CD4-positive, alpha-beta T cell treated with Interleukin-2 at 100 ng/mL for 4 hours (primary cell): ENCODE data around the gene NUDT2.
"Not testable (repeated sequence)": the region's sequence is repeated elsewhere in the genome, so short reads cannot be mapped to it uniquely, and the experiment has no call there.

Experiments
- DNase-seq: peaks from one replicate; pipeline ENCODE4 v3.0.0-alpha.2; 2020; ENCODE audit warnings: low spot score

The NUDT2 gene

DNA sequence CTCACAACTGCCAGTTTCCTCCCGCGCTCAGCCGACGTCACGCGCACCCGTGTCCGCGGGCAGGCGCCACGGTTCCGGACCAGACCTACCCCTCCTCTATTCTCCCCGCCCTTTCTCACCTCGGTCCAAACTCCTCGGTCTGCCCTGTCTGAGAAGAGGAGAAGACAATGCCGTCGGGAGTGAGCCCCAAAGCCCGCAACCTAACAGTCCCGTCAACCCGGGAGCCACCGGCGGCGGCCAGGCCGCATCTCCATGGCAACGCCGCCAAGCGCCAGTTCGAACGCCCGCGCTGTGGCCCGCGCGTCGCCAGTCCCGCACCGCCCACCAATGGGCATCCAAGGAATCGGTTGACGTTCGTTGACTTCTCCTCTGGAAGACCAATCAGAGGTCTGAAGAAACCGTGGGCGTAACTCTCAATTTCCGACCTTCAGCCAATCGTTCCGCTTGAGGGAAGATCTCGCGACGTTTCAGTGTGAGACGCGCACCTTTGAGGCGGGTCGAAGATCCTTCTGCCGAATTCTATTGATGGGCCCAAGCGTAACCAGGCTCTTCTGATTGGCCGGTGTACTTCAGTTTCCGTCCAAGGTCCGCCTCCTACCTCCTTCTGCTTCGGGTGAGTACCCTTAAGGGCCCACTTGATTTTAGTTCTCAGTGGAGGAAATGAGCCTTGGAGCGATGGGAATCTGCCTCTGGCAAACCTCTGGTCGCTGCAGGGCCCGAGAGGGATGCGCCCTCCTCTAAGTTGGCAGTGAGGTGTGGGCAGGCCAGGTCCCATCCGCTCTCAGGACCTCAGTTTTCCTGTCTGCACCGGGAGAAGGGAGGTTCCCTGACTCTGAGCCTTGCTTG lies at the start of gene NUDT2, which contains the start of gene KIF24:
TSS of gene NUDT2 (plus strand) at position 583 of the 846 bp plus-strand sequence. CDS start 9,471 bp downstream, outside the sequence.
TSS of gene KIF24 (minus strand) at position 282 of the 846 bp plus-strand sequence. CDS start 17,922 bp downstream, outside the sequence.
- DNase-seq: peak; percentile 99

DNA sequence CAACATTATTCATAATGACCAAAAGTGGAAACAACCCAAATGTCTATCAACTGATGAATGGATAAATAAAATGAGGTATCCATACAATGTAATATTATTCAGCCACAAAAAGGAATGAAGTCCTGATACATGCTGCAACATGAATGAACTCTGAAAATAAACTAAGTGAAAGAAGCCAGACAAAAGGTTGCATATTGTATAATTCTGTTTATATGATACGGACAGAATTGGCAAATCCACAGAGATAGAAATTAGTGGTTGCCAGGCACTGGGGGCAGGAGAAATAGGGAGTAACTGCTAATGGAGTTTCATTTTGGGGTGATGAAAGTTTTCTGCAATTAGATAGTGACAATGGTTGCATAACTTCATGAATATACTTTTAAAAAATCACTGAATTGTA lies 47.3 kb upstream of the NUDT2 start:
- DNase-seq: no peak

DNA sequence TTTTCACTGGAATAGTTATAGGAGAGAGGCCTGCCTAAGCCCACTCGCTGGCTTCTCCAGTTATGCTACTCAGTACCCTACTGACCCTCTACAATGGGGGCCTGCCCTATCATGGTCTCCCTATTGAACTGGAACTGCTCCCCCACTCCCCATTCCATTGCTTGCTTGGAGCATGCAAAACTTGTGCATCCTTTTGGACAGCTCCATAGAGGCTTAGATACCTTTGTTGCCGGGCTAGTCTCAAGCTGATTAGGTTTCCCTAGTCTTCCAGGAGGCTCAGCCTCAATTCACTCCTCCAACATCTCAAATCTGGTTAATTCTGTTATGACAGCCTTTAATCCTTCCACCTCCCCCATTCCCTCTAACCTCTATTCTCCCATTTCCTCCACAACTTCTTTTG lies 40.2 kb upstream of the NUDT2 start:
- no peak for DNase-seq

DNA sequence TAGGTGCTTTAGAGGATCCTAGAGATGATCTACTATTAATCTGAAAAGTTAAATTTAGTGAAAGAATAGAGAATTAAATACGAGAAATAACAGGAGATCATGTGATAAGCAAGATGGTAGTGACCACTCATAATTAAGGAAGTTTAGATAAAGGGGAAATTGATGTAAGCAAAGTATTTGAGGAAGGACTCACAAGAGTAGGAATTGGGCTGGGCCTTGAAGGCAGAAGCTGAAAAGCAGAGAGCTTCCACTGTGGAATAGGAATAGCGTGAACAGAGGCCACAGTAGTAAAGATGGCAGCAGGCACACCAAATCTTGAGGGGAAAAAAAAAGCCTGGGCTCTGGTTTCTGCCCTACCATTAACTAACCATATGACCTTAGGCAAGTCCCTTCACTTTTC lies 38.3 kb upstream of the NUDT2 start:
- no peak for DNase-seq

DNA sequence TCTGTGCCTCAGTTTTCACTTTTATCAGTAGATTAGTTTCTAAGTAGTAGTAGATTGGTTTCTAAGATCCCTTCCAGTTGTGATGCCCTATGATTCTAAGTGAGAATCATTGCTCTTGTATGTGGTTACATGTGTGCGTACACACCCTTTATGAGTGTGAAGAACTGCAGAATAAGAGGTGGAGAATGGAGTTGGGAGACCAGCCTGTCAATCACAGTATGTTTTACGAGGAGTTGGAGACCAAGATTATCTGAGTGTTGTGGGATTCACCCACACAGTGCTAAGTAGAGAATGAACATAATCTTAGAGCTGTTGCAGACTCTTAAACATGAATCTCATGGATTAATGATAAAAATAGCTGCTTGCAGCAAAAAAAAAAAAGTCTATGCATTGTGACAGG lies 37.9 kb upstream of the NUDT2 start:
- DNase-seq: no peak

DNA sequence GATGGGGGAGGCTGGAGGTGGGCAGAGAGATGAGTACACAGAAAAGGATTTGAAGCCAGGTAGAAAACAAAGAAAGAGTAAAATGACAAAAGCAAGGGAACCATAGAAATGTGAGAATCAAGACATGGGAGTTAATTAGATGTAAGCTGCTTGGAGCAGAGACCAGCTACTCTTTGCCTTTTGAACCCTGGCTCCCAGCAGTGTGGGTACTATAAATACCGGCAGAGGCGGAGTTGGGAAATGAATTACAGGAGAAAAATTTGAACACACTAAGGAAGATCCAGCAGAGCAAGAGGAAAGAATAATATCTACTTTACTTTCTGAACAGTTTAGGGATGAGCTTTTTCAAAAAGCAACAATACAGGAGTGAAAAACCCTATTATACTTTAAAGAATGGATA lies 36.8 kb upstream of the NUDT2 start:
- no peak for DNase-seq

DNA sequence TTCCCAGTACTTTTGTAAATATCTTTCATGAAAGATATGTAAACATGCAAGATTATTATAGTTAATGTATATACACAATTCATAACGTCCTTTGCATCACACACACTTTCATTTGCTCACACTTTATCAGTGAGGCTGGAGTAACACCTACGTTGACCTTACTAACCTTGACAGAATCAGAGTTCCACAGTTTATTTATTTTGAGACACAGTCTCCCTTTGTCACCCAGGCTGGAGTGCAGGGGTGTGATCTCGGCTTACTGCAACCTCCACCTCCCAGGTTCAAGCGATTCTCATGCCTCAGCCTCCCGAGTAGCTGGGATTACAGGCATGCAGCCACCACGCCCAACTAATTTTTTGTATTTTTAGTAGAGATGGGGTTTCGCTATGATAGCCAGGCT lies 28.3 kb upstream of the NUDT2 start:
- not testable (repeated sequence) for DNase-seq

DNA sequence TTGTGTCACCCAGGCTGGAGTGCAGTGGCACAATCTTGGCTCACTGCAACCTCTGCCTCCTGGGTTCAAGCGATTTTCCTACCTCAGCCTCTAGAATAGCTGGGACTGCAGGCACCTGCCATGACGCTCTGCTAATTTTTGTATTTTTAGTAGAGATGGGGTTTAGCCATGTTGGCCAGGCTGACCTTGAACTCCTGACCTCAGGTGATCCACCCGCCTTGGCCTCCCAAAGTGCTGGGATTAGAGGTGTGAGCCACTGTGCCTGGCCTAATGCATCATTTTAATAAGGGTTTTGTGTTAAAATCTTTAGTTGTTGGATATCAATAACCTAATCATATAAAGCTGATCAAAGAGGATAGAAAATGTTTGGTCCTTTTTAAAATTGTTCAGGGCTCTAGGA lies 21.1 kb upstream of the NUDT2 start:
- not testable (repeated sequence) for DNase-seq

DNA sequence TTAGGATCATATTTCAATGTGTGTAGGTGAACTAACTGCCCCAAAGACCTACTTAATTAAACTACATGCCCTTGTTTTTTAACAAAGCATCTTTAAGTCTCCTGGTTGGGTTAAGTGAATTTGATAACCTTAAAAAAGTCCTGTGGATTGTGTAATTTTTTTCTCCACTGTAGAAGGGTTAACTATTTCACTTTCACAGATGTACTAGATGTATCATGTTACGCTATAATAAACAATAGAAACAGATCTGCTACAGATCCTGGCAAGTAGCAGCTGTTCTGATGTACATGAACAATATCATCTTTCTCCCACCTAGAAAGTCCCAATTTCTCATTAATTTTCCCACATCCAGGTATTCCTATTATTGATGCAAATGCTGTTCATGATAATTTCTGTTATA lies 19.2 kb upstream of the NUDT2 start:
- DNase-seq: no peak

DNA sequence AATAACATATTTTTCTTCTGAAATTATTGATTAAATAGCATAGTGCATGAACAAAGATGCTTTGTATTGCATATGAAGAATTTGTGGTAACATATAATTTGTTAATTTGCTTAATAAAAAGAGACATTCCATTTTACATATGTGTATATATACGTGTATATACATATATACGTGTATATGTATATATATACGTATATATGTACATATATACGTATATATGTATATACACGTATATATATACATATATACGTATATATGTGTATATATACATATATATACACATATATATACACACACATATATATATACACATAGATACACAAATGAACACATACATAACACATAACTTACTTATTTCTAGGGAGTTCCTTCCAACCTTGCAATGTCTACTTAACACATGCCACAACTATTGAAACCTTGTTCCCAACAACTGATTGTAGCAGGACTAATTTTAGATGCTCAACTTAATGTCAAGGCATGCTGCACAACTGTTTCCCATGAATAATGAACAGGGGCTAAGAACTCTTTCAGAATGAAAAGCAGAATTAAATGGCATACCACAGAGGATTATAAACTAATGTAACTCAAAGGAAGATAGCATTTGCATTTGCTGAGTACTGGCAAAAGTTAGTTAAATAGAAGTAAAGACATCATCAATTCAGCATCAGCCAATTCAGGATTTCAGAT lies 17.7 kb upstream of the NUDT2 start:
- DNase-seq: no peak

DNA sequence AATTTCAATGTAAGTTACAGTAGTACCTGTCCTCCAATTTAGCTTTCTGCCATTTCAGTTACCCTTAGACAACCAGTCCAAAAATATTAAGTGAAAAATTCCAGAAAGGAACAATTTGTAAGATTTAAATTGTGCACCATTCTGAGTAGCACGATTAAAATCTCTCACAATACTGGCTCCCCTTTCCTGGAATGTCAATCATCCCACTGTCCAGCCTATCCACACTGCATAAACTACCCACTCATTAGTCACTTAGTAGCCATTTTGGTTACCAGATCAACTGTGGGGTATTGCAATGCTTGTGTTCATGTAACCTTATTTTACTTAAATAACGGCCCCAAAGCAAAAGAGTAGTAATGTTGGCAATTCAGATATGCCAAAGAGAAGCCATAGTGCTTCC lies 11.9 kb upstream of the NUDT2 start:
- no peak for DNase-seq

DNA sequence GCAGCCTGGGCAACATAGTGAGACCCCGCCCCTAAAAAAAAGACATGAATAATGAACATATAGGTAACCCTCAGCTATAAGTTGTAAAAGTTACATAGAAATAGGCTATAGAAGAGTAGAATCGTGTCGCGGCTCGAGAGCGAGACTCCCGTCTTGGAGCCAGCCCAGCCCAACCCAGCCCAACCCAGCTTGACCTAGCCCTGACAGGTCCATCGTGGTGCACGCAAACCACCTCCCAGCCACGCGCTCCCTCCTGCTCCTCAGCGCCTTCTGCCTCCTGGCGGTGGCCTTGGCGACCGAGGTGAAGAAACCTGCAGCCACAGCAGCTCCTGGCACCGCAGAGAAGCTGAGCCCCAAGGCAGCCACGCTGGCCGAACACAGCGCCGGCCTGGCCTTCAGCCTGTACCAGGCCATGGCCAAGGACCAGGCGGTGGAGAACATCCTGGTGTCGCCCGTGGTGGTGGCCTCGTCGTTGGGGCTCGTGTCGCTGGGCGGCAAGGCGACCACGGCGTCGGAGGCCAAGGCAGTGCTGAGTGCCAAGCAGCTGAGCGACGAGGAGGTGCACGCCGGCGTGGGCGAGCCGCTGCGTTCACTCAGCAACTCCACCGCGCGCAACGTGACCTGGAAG lies 11.1 kb upstream of the NUDT2 start:
- DNase-seq: no peak

DNA sequence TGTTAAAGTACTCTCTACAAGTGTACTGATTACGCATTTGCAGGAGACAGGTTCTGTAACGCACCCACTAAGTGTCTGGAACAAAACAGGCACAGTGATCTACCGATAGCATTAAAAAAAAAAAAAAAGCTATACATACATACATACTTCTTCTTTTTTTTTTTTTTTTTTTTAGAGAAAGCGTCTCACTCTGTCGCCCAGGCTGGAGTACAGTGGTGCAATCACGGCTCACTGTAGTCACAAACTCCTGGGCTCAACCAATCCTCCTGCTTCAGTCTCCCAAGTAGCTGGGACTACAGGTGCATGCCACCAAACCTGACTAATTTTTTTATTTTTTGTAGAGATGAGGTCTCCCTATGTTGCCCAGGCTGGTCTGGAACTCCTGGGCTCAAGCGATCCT lies 7.9 kb upstream of the NUDT2 start:
- no peak for DNase-seq

DNA sequence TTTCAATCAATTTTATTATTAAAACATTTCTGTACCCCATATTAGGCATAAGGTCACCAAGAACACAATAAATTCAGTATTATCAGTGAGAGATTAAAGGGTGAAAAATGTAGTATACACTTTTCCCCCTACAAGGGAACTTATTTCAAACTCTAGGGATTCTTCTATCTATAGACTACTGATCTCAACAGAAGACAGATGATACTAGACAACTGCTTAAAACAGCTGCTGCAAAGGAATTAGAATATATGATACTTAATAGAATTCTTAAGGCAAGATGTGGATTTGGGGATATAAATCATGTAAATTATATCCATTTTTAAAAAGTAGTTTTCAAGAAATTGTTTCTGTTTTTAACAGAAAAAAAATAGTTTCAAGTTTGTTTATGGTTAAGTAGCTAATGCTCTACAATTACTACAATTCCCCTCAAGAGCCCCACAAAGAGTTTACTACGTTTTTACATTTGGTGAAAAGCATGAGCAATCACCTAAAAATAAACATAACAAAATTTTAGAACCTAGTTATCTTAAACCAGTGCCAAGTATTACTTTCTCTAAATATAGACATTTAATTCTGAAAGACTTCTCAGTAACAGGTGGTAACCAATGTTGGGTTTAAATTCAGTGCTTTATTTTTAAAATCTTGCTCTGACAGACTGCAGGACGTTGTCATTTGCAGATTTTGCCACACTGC lies 6.3 kb upstream of the NUDT2 start:
- no peak for DNase-seq

DNA sequence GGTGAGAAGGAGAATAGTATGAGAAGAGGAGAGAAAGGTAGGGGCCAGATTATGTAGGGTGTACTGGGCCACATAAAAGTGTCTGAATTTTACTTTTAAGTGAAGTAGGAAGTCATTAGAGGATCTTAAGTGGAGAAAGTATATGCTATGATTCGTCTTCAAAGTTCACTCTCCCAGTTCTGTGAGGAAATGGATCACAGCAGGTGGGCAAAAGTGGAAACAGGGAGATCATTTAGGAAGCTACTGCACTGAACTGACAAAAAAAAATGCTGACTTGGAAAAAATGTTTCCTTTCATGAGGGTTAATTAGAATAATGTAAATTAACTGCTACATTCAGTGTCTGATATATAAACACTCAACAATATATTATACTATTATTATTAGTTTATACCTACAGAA lies 2.7 kb upstream of the NUDT2 start:
- no peak for DNase-seq

DNA sequence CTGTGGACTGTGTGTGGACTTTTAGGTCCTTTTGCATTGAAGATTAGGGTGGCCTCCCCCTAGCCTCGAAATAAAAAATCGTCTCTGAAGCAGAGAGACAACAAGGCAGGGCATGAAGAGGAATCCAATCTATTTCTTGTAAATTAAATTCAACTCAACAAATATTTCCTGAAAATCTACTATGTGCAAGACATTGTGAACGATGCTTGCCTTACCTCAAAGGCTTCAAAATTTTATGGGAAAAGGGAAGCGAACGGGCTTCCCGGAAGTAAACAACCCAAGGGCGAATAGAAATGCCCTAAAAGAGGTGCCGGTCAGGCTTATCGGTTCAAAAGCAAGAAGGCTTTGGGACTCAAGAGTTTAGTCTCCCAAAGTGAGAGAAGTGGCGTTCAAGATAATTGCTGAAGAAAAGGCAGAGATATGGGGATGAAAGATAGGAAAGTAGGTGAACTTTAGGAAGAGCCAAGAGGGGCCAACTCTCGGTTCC lies 826 bp upstream of the NUDT2 start:
- DNase-seq: no peak

DNA sequence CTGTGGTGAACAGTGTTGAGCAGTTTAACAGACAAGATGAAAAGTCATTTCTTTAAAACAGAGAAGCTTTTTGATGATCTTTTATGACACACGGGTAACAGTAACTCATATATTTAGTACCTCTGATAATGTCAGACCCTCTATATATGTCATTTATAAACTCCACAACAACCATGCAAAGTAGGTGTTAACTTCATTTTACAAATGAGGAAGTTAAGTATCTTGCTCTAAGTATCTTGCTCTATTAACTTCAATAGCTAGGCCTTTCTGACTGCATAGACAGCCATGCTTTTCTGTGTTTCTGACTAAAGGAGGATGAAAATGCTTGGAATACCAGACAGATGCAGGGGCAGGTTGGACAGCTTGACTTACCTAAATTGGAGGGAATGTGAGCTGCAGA lies 1.8 kb downstream of the NUDT2 start:
- DNase-seq: no peak

DNA sequence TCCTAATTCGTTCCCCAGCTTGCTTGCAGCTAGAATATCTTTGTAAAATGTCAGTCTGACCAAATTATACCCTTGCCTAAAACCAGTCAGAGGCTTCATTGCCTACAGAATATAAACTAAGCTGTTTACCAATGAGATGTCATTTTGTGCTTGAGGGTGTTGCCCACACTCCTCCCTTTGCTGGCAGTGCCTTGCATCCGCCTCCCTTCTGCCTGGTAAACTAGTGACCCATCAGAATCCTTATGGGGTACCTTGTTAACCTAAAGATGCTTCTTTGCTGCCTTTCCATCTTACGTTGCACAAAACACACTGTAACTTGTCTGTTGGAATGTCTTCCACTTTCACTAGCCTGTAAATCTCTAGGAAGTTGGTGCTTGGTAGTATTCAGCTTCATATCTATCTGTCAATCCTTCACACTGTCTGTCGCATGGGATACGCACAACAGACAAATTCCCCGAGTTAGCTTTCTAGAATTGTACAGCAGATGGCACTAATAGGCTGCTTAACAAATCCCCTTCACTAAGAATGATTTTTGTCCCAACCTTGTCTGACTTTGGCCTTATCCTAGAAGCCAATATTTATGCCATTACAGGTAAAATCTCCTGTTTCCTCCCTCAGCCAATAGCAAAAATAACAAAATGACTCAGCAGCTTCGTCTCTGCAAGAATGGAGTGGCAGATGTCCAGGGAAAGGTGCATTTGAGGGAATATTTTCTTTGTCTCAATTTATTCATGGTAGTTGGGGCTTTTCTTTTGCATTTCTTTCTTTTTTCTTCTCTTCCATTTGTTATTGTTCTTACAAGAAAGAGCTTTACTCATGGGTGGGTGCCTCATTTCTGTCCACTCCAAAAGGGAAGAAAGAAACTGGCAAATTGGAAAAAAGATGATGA lies 3.0 kb downstream of the NUDT2 start:
- DNase-seq: peak; percentile 27

DNA sequence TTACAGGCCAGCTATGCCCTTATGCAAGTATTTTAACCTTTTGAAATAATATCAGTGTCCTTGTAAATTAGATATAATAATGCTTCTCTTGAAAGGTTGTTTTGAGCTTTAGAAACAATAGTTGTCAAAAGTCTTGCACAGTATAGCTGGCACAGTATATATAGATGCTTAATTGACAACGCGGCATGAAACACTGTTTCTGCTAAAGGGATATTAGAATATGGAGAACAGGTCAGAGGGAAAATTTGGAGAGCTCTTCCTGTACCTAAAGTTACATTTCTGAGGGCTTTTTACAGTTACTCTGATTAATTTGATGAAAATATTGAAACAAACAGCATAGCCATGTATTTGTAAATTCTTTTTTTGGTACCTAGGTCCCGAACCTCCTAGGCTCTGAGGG lies 4.5 kb downstream of the NUDT2 start:
- DNase-seq: no peak

DNA sequence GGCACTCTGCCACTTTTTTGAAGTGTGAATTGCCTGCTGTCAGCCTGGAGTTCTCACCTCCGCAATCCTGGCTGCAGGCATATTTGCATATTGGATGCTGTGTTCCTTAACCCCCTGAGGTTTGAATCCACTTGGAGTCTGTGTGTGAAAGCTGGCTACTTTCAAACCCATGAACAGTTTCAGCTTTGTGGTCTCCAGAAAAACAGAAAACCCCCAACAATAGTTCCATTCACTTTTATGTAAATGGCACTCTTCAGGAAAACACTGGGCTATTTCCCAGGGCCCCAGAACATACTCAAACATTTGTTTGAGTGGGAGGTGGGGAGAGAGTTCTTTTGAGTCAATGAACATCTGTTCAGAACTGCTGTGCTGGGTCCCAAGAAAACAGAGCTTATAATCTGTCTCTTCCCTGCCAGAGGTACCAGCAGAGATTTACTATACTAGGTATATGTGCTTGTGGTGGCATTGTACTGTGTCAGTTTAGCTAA lies 5.0 kb downstream of the NUDT2 start:
- DNase-seq: no peak

DNA sequence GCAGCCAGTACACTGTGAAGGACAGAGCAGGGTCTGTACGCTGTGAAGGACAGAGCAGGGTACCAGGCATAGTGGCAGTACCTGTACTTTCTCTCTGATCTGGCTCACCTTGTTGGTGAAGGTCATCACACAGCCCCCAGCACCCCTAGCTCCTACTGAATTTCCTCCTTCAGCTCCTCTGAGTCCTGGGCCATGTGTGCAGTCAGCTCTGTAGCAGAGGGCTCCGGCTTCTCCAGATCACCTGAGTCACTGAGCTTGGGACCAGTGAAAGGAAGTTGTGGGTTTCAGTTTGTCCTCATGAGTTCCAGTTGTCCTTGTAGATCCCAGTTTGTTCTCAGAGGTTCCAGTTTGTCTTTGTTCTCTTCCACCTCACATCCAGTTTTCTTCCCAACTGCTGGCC lies 5.5 kb downstream of the NUDT2 start:
- no peak for DNase-seq
